Measurements from ENCODE around the gene ANKRD33B. TPM values are rescaled to one million over a fixed set of nuclear protein-coding genes. Genes with fewer than 3 reads are reported as not detected.
"Not testable (repeated sequence)": the region's sequence is repeated elsewhere in the genome, so short reads cannot be mapped to it uniquely, and the experiment has no call there.

ANKRD33B gene
- total RNA-seq, 1 donor from 2014 or later, result 7.2 TPM

DNA sequence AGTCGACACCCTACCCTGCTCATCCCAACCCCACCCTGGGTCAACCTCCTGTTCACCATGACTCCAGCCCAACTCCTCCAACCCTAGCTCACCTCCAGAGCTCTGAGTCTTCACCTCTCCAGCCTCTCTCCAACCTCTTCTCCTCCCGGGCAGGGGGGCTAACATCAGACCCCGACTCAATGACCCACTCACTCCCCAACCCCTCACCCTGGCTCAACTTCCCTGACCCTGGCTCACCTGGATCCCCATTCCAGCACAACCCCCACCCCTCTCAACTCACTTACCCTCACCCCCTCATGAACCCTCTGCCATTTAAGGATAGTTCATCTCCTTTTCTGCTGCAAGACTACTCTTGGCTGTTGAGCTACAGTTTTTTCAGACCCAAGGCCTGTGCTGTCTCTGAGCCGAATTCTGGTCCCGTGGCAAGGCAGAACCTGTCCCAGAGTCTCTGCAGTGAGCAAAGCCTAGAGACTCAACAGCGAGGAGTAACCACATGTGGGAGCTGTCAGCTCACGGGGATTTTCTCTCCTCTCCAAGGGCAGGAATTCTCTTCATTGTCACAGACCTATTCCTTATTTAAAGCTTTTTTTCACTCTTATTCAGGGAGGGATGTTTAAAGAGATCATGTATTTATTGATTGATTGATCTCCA, 29.8 kb downstream of the ANKRD33B start:
- no peak for DNase-seq (ENCODE audit: low spot score)

DNA sequence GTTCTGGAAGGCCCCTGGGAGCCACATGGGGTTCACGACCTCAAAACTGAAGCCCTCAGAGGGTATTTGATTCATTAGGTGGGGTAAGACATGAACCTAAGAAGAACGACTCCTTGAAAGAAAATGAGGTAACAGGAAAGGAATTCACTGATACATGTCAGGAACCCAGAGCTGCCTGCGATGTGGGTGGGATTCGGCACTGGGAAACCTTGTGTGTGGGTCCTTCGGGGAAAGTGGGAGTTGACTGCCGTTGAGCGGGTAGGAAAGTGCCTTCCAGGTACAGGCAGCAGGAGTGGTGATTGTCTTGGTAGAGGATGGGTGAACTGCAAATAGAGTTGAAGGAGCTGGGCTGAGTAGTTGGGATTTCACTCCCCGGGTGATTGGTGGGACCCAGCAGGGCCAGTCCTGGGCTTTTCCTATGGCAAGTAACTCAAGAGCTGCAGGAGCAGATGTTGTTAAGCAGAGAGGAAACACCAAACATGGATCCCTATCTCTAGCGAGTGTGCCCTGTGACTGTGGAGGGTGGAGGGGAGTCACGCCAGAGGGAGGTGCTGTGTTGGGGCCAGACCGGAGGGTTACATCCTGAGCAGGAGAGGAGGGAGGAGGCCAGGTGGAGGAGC, 30.8 kb downstream of the ANKRD33B start:
- no peak for DNase-seq (ENCODE audit: low spot score)

DNA sequence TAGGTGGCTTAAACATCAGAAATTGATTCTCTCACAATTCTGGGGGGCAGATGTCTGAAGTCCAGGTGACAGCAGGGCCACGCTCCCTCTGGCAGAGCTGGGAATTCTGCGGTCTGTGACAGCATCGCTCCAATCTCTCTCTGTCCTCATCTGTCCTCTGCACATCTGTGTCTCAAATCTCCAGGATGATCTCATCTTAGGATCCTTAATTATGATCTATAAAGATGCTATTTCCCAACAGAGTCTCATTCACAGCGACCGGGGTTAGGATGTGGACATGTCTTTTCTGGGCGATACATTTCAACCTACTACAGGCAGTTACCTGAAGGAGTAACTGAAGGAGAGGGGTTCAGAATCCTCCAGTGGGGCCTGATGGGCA, 31.4 kb downstream of the ANKRD33B start:
- DNase-seq (ENCODE audit: low spot score), result no peak

- peak; percentile 55 for DNase-seq (ENCODE audit: low spot score)
These were observed 31.9 kb downstream of the ANKRD33B start for GRCh38 chr5:10595672-10596309.

DNA sequence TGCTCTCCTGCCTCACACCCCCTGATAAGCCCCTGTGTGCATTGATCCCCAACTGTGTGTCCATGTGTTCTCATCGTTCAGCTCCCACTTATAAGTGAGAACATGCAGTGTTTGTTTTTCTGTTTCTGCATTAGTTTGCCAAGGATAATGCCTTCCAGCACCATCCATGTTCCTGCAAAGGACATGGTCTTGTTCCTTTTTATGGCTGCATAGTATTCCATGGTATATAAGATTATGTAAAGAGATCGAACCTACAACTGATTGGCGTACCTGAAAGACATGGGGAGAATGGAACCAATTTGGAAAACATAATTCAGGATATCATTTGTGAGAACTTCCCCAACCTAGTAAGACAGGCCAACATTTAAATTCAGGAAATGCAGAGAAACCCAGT, 32.4 kb downstream of the ANKRD33B start:
- DNase-seq (ENCODE audit: low spot score), result no peak

DNA sequence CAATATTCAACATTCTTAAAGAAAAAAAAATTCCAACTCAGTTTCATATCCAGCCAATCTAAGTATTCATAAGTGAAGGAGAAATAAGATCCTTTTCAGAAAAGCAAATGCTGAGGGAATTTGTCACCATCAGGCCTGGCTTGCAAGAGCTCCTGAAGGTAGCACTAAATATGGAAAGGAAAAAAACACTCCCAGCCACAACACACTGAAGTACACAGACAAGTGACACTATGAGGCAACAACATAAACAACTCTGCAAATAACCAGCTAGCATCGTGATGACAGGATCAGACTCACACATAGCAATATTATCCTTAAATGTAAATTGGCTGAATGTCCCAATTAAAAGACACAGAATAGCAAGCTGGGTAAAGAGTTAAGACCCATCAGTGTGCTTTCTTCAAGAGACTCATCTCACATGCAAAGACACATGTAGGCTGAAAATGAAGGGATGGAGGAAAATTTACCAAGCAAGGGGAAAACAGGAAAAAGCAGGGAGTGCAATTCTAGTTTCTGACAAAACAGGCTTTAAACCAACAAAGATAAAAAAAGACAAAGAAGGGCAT, 33.1 kb downstream of the ANKRD33B start:
- DNase-seq (ENCODE audit: low spot score), result no peak

GRCh38 chr5:10599113-10599512, 35.2 kb downstream of the ANKRD33B start:
- DNase-seq (ENCODE audit: low spot score), result no peak

GRCh38 chr5:10599862-10600284, 36.0 kb downstream of the ANKRD33B start:
- no peak for DNase-seq (ENCODE audit: low spot score)

- no peak for DNase-seq (ENCODE audit: low spot score)
These were observed 36.9 kb downstream of the ANKRD33B start for GRCh38 chr5:10600626-10601245.

GRCh38 chr5:10601246-10602030, 37.6 kb downstream of the ANKRD33B start:
- DNase-seq (ENCODE audit: low spot score), result peak; percentile 55

GRCh38 chr5:10602031-10602806, 38.3 kb downstream of the ANKRD33B start:
- no peak for DNase-seq (ENCODE audit: low spot score)

- no peak for DNase-seq (ENCODE audit: low spot score)
These were observed 41.1 kb downstream of the ANKRD33B start for GRCh38 chr5:10604975-10605374.

DNA sequence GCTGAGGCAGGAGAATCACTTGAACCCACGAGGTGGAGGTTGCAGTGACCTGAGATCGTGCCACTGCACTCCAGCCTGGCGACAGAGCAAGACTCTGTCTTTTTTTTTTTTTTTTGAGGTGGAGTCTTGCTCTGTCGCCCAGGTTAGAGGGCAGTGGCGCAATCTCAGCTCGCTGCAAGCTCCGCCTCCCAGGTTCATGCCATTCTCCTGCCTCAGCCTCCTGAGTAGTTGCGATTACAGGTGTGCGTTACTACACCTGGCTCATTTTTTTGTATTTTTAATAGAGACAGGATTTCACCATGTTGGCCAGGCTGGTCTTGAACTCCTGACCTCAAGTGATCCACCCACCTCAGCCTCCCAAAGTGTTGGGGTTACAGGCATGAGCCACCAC, 42.8 kb downstream of the ANKRD33B start:
- not testable (repeated sequence) for DNase-seq (ENCODE audit: low spot score)

GRCh38 chr5:10607023-10607665, 43.3 kb downstream of the ANKRD33B start:
- peak; percentile 47 for DNase-seq (ENCODE audit: low spot score)

DNA sequence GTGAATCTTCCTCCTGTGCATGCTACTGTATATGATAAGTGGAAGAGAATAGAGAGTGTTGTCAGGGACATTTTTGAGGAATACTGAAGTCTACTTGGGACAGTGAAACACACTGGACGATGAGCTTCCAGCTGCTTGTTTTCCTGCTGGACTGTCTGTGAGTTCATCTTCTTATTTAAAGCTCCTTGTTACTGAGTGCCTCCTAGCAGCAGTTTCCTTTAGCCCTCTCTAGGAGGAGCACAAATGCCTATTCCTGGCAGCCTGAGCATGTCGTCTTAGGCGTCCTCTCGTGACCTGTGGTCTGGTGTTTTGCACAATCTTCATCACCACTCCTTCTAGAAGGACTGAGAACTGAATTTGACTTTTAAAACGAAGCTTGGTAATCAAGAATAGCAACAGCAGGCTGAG, 43.8 kb downstream of the ANKRD33B start:
- DNase-seq (ENCODE audit: low spot score), result peak; percentile 85

DNA sequence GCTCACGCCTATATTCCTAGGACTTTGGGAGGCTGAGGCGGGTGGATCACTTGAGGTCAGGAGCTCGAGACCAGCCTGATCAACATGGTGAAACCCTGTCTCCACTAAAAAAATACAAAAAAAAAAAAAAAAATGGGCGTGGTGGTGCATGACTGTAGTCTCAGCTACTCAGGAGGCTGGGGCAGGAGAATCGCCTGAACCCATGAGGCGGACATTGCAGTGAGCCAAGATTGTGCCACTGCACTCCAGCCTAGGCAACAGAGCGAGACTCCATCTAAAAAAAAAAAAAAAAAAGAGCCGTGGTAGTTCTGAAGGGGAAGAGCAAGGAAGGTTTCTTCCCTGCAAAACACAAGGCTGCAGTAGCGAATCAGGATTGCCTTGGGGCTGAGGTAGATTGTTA, 44.2 kb downstream of the ANKRD33B start:
- DNase-seq (ENCODE audit: low spot score), result not testable (repeated sequence)

DNA sequence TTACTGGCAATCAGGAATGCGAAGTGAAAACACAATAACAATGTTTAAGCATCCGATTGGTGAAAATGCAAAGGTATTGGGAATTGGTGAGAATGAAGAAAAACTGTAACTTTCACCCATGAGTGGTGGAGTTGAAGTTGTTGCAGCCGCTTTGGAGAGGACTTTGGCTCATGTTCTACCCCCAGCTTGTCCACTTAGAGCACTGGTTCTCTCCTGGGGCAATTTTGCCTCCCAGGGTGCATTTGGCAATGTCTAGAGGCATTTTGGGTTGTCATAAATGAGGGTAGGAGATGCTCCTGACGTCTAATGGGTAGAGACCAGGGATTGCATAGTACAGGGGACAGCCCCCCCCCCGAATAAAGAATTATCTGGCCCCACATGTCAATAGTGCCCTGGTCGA, 46.2 kb downstream of the ANKRD33B start:
- DNase-seq (ENCODE audit: low spot score), result no peak

GRCh38 chr5:10611290-10611689, 47.4 kb downstream of the ANKRD33B start:
- DNase-seq (ENCODE audit: low spot score), result no peak

DNA sequence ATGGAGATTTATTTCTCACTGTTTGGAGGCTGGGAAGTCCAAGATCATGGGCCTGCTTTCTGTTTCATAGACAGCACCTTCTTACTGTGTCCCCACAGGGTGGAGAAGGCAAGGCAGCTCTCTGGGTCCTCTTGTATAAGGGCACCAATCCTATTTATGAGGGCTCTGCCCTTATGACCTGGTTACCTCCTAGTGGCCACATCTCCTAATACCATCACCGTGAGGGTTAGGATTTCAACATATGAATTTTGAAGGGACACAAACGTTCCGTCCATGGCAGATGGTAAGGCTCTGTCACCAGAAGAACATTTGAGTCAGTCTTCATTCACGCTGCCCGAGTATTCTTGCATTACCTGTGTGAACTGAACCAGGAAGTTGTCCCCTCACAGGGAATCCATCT, 48.4 kb downstream of the ANKRD33B start:
- no peak for DNase-seq (ENCODE audit: low spot score)

DNA sequence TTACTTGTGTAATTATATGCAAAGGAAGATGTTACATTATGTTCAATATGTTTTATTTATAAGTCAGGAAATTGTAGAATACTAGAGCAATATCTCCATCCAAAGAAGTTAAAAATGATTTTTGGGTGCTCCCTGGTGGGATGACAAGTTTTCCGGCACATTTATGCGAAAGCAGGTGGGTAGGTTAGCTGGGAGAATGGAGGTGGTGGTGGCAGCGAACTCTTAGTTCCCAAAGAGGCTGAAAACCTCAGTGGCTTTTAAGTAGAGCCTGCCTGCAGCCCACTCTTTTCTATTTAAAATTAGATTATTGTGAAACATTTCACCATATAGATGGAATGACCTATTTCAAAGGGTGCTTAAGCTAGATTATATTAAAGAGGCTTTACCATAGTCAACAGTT, 51.8 kb downstream of the ANKRD33B start:
- DNase-seq (ENCODE audit: low spot score), result no peak

Data from umbilical cord (tissue), 2 donors.